ENCODE results near the gene PNMA3.
"Not testable (repeated sequence)": the region's sequence is repeated elsewhere in the genome, so short reads cannot be mapped to it uniquely, and the experiment has no call there.

The PNMA3 gene

DNA sequence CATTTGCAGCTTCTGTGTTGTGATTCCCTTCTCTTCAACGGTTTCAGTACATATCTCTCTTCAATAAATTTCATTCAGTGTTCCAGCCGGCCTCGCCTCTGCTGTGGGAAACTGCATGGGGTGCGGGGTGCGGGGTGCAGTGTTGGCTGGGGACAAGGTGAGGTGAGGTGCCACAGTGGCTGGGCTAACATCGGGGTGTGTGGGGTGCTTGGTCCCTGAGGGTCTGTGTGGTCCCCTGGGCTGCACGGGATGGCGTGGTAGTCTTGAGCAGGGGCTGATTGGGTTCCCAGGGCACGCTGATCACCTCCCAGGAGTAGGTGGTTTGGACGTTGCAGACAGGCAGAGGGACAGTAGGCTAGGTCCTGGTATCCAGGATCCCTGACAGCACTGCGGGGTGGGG, 18.7 kb downstream of the PNMA3 start:
- no peak for DNase-seq

DNA sequence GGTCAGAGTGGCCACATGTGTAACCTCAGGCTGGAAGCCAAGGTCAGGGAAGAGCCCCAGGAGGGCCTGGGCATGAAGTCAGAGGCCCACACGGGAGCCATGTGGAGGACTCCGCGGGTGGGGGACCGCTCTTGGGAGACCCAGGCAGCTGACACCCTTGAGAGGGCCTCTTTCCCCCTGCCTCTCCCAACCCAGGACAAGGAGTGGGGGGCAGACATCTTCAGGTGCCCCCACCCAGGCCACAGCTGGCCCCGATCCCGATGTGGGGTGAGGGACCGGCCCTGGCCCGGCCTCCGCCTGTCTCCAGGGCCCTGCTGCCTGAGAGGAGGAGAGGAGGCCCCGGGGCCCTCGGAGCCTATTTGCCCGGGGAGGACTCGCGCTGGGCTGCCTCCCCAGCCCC, 19.1 kb downstream of the PNMA3 start:
- DNase-seq: no peak

DNA sequence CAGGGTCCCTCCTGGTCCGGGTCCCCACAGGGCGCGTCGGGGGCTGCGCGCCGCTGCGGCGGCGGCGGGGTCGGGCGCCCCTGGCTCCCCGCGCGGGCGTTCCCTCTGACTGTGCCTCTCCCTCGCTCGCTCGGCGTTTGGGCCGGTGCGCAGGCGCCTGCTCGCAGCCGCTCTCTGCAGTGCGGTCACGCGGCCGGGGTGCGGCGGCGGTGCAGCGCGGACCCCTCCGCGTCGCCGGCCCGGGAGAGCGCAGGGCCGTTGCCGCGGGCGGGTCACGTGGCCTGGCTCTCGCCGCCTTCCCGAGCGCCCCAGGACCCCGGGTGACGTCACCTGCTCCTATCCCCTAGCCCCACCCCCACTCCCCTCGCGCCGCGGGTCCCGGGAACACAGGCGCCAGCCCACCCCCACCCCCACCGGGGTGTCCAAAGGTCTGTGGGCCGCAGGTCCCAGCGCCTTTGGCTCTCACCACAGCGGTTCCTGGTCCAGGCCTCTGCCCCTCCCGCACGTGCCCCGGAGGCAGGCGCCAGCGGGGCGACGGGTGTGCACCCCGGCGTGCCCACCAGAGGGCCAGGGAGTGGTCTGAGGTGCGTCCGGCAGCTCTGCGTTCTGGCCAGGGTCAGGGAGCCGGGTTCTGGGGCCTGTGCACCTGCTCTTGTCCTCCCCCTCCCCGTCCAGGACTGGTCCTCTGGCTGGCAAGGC, 21.3 kb downstream of the PNMA3 start:
- DNase-seq: not testable (repeated sequence)

DNA sequence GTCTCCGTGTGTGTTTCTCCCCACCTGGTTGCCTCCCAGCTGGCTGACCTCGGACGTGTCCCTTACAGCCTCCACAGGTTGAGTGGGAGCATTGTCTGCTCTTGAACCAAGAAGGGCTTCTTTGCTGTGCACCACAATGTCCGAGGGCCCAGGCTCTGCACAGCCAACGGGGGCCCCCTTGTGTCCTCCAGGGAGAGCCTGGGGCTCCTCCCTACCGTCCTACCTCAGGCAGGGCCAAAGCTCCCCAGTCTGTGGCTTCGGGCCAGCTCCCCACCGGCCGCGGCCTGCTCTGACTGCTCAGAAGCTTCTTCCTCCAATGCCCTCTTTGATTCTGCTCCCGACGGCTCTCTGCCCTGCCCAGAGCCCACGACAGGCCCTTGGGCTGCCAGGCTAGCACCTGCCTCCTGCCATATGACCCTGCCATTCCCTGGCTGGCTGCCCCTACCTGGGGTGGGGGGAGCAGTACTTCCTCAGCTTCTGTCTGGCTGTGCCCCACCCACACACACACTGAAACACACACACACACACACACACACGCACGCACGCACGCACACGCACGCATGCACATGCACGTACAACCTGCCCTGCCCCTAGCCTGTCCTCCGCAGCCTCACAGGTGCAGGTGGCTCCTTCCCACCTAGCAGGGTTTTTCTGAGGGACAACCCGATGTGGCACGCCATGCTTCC, 27.1 kb downstream of the PNMA3 start:
- not testable (repeated sequence) for DNase-seq

DNA sequence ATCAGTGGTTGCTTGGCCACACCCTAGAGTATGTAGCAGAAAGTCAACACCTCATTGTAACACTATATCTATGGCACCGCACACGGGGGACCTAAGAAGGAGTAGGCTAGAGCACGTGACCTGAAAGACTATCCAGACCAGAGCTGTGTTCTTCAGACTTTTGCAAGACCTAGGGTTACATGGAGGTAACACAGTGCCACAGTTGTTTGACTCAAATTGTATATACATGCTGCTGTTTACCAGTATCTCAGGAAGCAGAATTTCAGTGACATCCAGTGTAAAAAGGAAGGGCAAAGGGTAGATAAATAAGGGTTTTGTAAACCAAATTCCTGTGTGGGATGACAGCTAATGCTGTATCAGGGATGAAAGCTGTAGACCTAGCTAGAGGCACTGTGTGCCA, 46.1 kb downstream of the PNMA3 start:
- DNase-seq: no peak

DNA sequence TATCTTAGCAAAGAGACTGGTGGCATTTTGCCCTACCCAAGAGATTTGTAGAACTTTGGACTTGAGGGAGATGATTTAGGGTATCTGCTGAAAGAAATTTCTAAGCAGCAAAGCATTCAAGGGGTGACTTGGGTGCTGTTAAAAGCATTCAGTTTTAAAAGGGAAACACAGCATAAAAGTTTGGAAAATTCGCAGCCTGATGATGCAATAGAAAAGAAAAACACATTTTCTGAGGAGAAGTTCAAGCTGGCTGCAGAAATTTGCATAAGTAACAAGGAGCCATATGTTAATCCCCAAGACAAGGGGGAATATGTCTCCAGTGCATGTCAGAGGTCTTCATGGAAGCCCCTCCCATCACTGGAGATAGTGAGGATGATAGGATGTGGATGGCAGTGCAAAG, 48.7 kb downstream of the PNMA3 start:
- DNase-seq: not testable (repeated sequence)

DNA sequence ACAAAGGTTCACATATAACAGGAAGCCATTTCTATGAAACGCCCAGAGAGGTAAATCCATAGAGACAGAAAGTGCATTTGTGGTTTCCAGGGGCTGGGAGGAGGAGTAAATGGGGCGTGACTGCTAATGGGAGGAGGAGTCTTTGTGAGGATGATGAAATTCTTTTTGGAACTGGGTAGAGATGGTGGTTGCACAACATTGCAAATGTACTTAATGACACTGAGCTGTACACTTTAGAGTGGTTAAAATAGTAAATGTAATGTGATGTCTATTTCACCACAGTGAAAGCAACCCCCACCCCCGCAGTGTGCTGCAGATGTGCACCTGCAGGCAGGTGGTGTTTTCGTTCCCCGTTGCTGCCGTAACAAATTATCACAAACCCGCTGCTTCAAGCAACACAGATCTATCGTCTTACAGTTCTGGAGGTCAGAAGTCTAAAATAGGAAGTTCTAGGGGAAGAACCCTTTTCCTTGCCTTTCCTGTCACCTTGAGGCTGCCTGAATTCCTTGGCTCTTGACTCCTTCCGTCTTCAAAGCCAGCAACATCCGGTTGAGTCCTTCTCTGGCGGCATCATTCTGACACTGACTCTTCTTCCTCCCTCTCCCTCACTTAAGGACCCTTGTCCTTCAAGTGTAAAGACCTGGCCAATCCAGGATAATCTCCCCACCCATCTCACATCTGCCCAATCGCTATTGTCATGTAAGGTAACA, 50.0 kb downstream of the PNMA3 start:
- DNase-seq: not testable (repeated sequence)
